H9 (cell line): ENCODE results near the gene LRIG1. TPM values are rescaled to one million over a fixed set of nuclear protein-coding genes. Genes with fewer than 3 reads are reported as not detected.
A peak's percentile ranks its signal among the peaks of the same experiment; 100 is the strongest.

Source experiments
- DNase-seq: peaks from one replicate; pipeline ENCODE4 v3.0.0-alpha.2; 2017
- H2AFZ ChIP-seq: one replicate; pipeline ENCODE4 v1.6.1; 2013; ENCODE audit warnings: mild to moderate bottlenecking, low read length, control low read depth, moderate library complexity
- H2AK5ac ChIP-seq: 2 replicates; pipeline ENCODE4 v1.6.1; 2013; ENCODE audit warnings: low read length, control low read depth, mixed read lengths; ENCODE audit not compliant: insufficient read length
- H2BK120ac ChIP-seq: one replicate; pipeline ENCODE4 v1.6.1; 2013; ENCODE audit warnings: low read depth, mild to moderate bottlenecking, low read length, control low read depth, inconsistent platforms; ENCODE audit not compliant: poor library complexity, severe bottlenecking
- H2BK12ac ChIP-seq: 2 replicates; pipeline ENCODE4 v1.6.1; 2013; ENCODE audit warnings: low read length, control low read depth, mixed read lengths, low read depth; ENCODE audit not compliant: insufficient read length
- H2BK15ac ChIP-seq: 2 replicates; pipeline ENCODE4 v1.6.1; 2013; ENCODE audit warnings: low read depth, low read length, control low read depth
- H2BK20ac ChIP-seq: one replicate; pipeline ENCODE4 v1.6.1; 2013; ENCODE audit warnings: low read depth, mild to moderate bottlenecking, low read length, control low read depth, inconsistent platforms; ENCODE audit not compliant: poor library complexity, severe bottlenecking
- H2BK5ac ChIP-seq: 2 replicates; pipeline ENCODE4 v1.6.1; 2013; ENCODE audit warnings: low read length, control low read depth, mixed read lengths; ENCODE audit not compliant: insufficient read length
- H3K14ac ChIP-seq: 2 replicates; pipeline ENCODE4 v1.6.1; 2013; ENCODE audit warnings: low read length, control low read depth; ENCODE audit not compliant: insufficient read depth
- H3K18ac ChIP-seq: 2 replicates; pipeline ENCODE4 v1.6.1; 2013; ENCODE audit warnings: low read depth, mild to moderate bottlenecking, mixed read lengths, low read length, control low read depth; ENCODE audit not compliant: insufficient read length
- H3K23ac ChIP-seq: 2 replicates; pipeline ENCODE4 v1.6.1; 2013; ENCODE audit warnings: low read length, control low read depth, mixed read lengths, low read depth; ENCODE audit not compliant: insufficient read length
- H3K23me2 ChIP-seq: 2 replicates; pipeline ENCODE4 v1.6.1; 2013; ENCODE audit warnings: low read depth, mild to moderate bottlenecking, mixed read lengths, low read length, control low read depth; ENCODE audit not compliant: insufficient read length, poor library complexity, severe bottlenecking
- H3K27ac ChIP-seq: 2 replicates; pipeline ENCODE4 v1.5.1; 2013; ENCODE audit warnings: low read length, control low read depth, mixed read lengths, low read depth; ENCODE audit not compliant: insufficient read length
- H3K27me3 ChIP-seq: 2 replicates; pipeline ENCODE4 v1.6.1; 2013; ENCODE audit warnings: low read length, control low read depth, inconsistent platforms; ENCODE audit not compliant: insufficient read depth
- H3K4ac ChIP-seq: 2 replicates; pipeline ENCODE4 v1.6.1; 2013; ENCODE audit warnings: low read depth, mild to moderate bottlenecking, control low read depth, inconsistent platforms, low read length, moderate library complexity
- H3K4me1 ChIP-seq: 2 replicates; pipeline ENCODE4 v1.6.1; 2013; ENCODE audit warnings: low read length, control low read depth, inconsistent platforms; ENCODE audit not compliant: insufficient read depth
- H3K4me2 ChIP-seq: 2 replicates; pipeline ENCODE4 v1.6.1; 2013; ENCODE audit warnings: low read length, control low read depth, mixed read lengths; ENCODE audit not compliant: insufficient read length, insufficient read depth
- H3K56ac ChIP-seq: 2 replicates; pipeline ENCODE4 v1.6.1; 2013; ENCODE audit warnings: low read depth, mild to moderate bottlenecking, mixed read lengths, low read length, control low read depth; ENCODE audit not compliant: insufficient read length
- H3K79me1 ChIP-seq: 2 replicates; pipeline ENCODE4 v1.6.1; 2013; ENCODE audit warnings: low read depth, mild to moderate bottlenecking, moderate library complexity, low read length, control low read depth, inconsistent platforms; ENCODE audit not compliant: insufficient read depth, poor library complexity, severe bottlenecking
- H3K79me2 ChIP-seq: 2 replicates; pipeline ENCODE4 v1.6.1; 2013; ENCODE audit warnings: low read length, control low read depth, inconsistent platforms; ENCODE audit not compliant: insufficient read depth
- H3K9ac ChIP-seq: 2 replicates; pipeline ENCODE4 v1.6.1; 2013; ENCODE audit warnings: low read length, control low read depth, mixed read lengths; ENCODE audit not compliant: insufficient read length; ENCODE audit errors: extremely low read depth
- H3K9me3 ChIP-seq: one replicate; pipeline ENCODE4 v1.6.1; 2013; ENCODE audit warnings: low read depth, low read length, inconsistent platforms; ENCODE audit not compliant: control insufficient read depth
- H3T11ph ChIP-seq: one replicate; pipeline ENCODE4 v1.6.1; 2013; ENCODE audit warnings: mild to moderate bottlenecking, low read length, control low read depth, inconsistent platforms
- H4K20me1 ChIP-seq: one replicate; pipeline ENCODE4 v1.6.1; 2013; ENCODE audit not compliant: control insufficient read depth, insufficient read length, insufficient read depth
- H4K5ac ChIP-seq: 2 replicates; pipeline ENCODE4 v1.6.1; 2013; ENCODE audit warnings: low read depth, mild to moderate bottlenecking, mixed read lengths, low read length, control low read depth; ENCODE audit not compliant: insufficient read length
- H4K8ac ChIP-seq: replicated peaks from 2 replicates; pipeline ENCODE4 v1.6.1; 2013; ENCODE audit warnings: low read length, control low read depth, mixed read lengths, low read depth; ENCODE audit not compliant: insufficient read length
- H4K91ac ChIP-seq: 2 replicates; pipeline ENCODE4 v1.6.1; 2013; ENCODE audit warnings: low read depth, mild to moderate bottlenecking, moderate library complexity, mixed read lengths, low read length, control low read depth; ENCODE audit not compliant: insufficient read length
- H3K27ac Mint-ChIP-seq, 3 experiments: 2 replicates in 2 of 3; 3 replicates in 1 of 3; pipeline ENCODE4 v1.8.0; 2020 to 2021; ENCODE audit warnings: mixed read lengths in 3 of 3, mild to moderate bottlenecking in 1 of 3, moderate library complexity in 1 of 3
- H3K27me3 Mint-ChIP-seq: 2 replicates; pipeline ENCODE4 v1.8.0; 2021; ENCODE audit warnings: low read depth, mild to moderate bottlenecking, moderate library complexity, mixed read lengths
- H3K36me3 Mint-ChIP-seq, 3 experiments: 2 replicates in 2 of 3; 3 replicates in 1 of 3; pipeline ENCODE4 v1.8.0; 2020 to 2021; ENCODE audit warnings: low read depth in 3 of 3, mixed read lengths in 3 of 3; ENCODE audit not compliant: insufficient read depth in 1 of 3
- H3K4me1 Mint-ChIP-seq, 2 experiments: 2 replicates each; pipeline ENCODE4 v1.8.0; 2020; ENCODE audit warnings: mixed read lengths in 2 of 2
- H3K4me3 Mint-ChIP-seq, 2 experiments: 2 replicates in 1 of 2; 3 replicates in 1 of 2; pipeline ENCODE4 v1.8.0; 2020 to 2021; ENCODE audit warnings: mild to moderate bottlenecking in 2 of 2, mixed read lengths in 2 of 2, moderate library complexity in 1 of 2
- H3K9me3 Mint-ChIP-seq, 2 experiments: 2 replicates in 1 of 2; 3 replicates in 1 of 2; pipeline ENCODE4 v1.8.0; 2020; ENCODE audit warnings: mild to moderate bottlenecking in 2 of 2, mixed read lengths in 2 of 2, moderate library complexity in 1 of 2
- WGBS: extraction: QIAGEN DNeasy Blood & Tissue Kit; methylation state at CpG from one replicate; pipeline ENCODE4 v1.1.7; 2013; ENCODE audit warnings: missing lambda C conversion rate, low lambda C conversion rate, mixed read lengths; ENCODE audit not compliant: insufficient read length; ENCODE audit errors: extremely low coverage; 5-methylcytosine and 5-hydroxymethylcytosine counted together
- total RNA-seq: library from RNA; stranded (reverse); gene quantifications from 2 replicates; pipeline ENCODE4 v1.2.1, GENCODE V29; 2021
- TF ChIP-seq, protein P1 (sequence below): fragments of 200-600 bp; sonication (generic); conservative IDR thresholded peaks from 3 replicates; pipeline ENCODE4 v1.8.0; 2021; ENCODE audit warnings: antibody characterized with exemption, mild to moderate bottlenecking

LRIG1 gene
- total RNA-seq, 1 experiment from 2014 or later, result 70.3 TPM

DNA sequence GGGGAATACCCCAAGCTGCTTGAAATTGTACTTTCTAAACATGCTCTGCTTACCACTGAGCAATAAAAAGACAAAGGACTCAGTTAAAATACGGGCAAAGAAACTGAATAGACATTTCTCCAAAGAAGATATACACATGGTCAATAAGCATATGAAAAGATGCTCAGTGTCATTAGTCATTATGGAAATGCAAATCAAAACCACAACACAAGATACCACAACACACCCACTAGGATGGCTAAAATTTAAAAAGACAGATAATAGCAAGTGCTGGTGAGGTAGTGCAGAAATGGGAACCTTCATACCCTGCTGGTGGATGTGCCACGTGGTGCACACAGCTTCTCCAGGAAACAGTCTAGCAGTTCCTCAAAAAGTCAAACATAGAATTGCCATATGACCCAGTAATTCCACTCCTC, 21.3 kb downstream of the LRIG1 start:
- TF ChIP-seq, protein P1, sequence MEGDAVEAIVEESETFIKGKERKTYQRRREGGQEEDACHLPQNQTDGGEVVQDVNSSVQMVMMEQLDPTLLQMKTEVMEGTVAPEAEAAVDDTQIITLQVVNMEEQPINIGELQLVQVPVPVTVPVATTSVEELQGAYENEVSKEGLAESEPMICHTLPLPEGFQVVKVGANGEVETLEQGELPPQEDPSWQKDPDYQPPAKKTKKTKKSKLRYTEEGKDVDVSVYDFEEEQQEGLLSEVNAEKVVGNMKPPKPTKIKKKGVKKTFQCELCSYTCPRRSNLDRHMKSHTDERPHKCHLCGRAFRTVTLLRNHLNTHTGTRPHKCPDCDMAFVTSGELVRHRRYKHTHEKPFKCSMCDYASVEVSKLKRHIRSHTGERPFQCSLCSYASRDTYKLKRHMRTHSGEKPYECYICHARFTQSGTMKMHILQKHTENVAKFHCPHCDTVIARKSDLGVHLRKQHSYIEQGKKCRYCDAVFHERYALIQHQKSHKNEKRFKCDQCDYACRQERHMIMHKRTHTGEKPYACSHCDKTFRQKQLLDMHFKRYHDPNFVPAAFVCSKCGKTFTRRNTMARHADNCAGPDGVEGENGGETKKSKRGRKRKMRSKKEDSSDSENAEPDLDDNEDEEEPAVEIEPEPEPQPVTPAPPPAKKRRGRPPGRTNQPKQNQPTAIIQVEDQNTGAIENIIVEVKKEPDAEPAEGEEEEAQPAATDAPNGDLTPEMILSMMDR, result no peak
- Histone ChIP-seq H3K4me1 (peaks cover 57% of the 10 kb centered on the region), H3K79me1 (peaks cover 10% of the 10 kb centered on the region), H3K9me3 (no peaks in the 10 kb centered on the region), H3K79me2 (peaks cover 92% of the 10 kb centered on the region), H3K18ac (no peak overlapping the region), H3K27me3 (no peaks in the 10 kb centered on the region), H4K8ac (no peak overlapping the region), H2BK20ac (no peak overlapping the region), H2BK5ac (no peak overlapping the region), H3K14ac (no peak overlapping the region), H2BK120ac (no peak overlapping the region), H3K23ac (no peak overlapping the region), H3K56ac (no peak overlapping the region), H4K5ac (no peak overlapping the region), H3K23me2 (no peaks in the 10 kb centered on the region), H3K4me2 (peak overlapping the region; percentile 6), H2AK5ac (no peak overlapping the region), H4K20me1 (no peaks in the 10 kb centered on the region), H3T11ph (no peak overlapping the region), H3K27ac (no peak overlapping the region), H2AFZ (no peak overlapping the region), H3K4ac (no peak overlapping the region), H2BK12ac (no peak overlapping the region), H4K91ac (no peak overlapping the region), H2BK15ac (no peak overlapping the region), H3K9ac (no peak overlapping the region)
- H3K4me3 Mint-ChIP-seq, result peak overlapping the region in 1 of 2 experiments; percentile 60; a peak in 3 of 5 replicates
- no CpG with 5 or more reads among the region's 2 CpGs for WGBS
- H3K9me3 Mint-ChIP-seq, result no peaks in the 10 kb centered on the region
- H3K27me3 Mint-ChIP-seq, result no peaks in the 10 kb centered on the region
- H3K27ac Mint-ChIP-seq, result peak overlapping the region in 2 of 3 experiments; percentile 55 to 87; a peak in 3 of 7 replicates
- DNase-seq, result no peak
- H3K36me3 Mint-ChIP-seq, result no peaks in the 10 kb centered on the region; a peak in 1 of 7 replicates
- peaks cover 18% of the 10 kb centered on the region in 2 experiments for H3K4me1 Mint-ChIP-seq
